Astrocyte (in vitro differentiated cells and primary cell): Measurements from ENCODE around the gene EVC2.

ENCODE experiments used
- EZH2 ChIP-seq: IDR thresholded peaks from 2 replicates; pipeline ENCODE4 v1.6.1; 2012; ENCODE audit warnings: mild to moderate bottlenecking, low read length, inconsistent platforms; ENCODE audit not compliant: insufficient read depth
- TF ChIP-seq, protein P1 (sequence below): IDR thresholded peaks from 2 replicates; pipeline ENCODE4 v1.5.1; 2011; ENCODE audit warnings: low read depth, mild to moderate bottlenecking, inconsistent platforms, low read length, moderate library complexity; ENCODE audit not compliant: insufficient read depth

DNA sequence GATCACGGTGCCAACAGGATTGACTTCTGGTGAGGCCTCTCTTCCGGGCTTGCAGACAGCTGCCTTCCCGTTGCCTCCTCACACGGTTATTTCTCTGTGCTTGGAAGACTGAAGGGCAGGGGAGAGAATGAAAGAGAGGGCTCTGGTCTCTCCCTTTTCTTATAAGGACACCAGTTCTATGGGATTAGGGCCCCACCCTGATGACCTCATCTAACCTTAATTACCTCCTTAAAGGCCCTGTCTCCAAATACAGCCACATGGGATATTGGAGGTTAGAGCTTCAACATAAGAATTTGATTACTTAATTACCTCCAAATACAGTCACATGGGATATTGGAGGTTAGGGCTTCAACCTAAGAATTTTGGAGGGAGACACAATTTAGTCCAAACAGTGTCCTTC, 49.2 kb upstream of the EVC2 start:
- TF ChIP-seq, protein P1, sequence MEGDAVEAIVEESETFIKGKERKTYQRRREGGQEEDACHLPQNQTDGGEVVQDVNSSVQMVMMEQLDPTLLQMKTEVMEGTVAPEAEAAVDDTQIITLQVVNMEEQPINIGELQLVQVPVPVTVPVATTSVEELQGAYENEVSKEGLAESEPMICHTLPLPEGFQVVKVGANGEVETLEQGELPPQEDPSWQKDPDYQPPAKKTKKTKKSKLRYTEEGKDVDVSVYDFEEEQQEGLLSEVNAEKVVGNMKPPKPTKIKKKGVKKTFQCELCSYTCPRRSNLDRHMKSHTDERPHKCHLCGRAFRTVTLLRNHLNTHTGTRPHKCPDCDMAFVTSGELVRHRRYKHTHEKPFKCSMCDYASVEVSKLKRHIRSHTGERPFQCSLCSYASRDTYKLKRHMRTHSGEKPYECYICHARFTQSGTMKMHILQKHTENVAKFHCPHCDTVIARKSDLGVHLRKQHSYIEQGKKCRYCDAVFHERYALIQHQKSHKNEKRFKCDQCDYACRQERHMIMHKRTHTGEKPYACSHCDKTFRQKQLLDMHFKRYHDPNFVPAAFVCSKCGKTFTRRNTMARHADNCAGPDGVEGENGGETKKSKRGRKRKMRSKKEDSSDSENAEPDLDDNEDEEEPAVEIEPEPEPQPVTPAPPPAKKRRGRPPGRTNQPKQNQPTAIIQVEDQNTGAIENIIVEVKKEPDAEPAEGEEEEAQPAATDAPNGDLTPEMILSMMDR, result no peak
- no peak for TF ChIP-seq EZH2
